Measurements from ENCODE around the gene FKBP7. TPM values are rescaled to one million over a fixed set of nuclear protein-coding genes. Genes with fewer than 3 reads are reported as not detected.
"Not testable (repeated sequence)": the region's sequence is repeated elsewhere in the genome, so short reads cannot be mapped to it uniquely, and the experiment has no call there.

The FKBP7 gene
- total RNA-seq, 1 donor from 2014 or later, result 16.1 TPM

GRCh38 chr2:178449700-178450523 is 28.5 kb downstream of the FKBP7 start:
- DNase-seq (ENCODE audit: low read depth in 2 of 2), result peak; percentile 7 to 22

- DNase-seq (ENCODE audit: low read depth in 2 of 2), result peak in 1 of 2 donors; percentile 15
Observed at GRCh38 chr2:178448968-178449661, 29.3 kb downstream of the FKBP7 start.

GRCh38 chr2:178441426-178441825 is 37.0 kb downstream of the FKBP7 start:
- DNase-seq (ENCODE audit: low read depth in 2 of 2), result no peak

- no peak for DNase-seq (ENCODE audit: low read depth in 2 of 2)
Observed at GRCh38 chr2:178436662-178437061, 41.7 kb downstream of the FKBP7 start.

- no peak for DNase-seq (ENCODE audit: low read depth in 2 of 2)
Observed at GRCh38 chr2:178429336-178429735, 49.1 kb downstream of the FKBP7 start.

GRCh38 chr2:178428396-178428806 is 50.0 kb downstream of the FKBP7 start:
- DNase-seq (ENCODE audit: low read depth in 2 of 2), result no peak

GRCh38 chr2:178427458-178427857 is 50.9 kb downstream of the FKBP7 start:
- DNase-seq (ENCODE audit: low read depth in 2 of 2), result no peak

- peak in 1 of 2 donors; percentile 54 for DNase-seq (ENCODE audit: low read depth in 2 of 2)
Observed at GRCh38 chr2:178426388-178426787, 52.0 kb downstream of the FKBP7 start.

GRCh38 chr2:178425255-178425827 is 53.1 kb downstream of the FKBP7 start:
- DNase-seq (ENCODE audit: low read depth in 2 of 2), result no peak

GRCh38 chr2:178423746-178424145 is 54.7 kb downstream of the FKBP7 start:
- DNase-seq (ENCODE audit: low read depth in 2 of 2), result not testable (repeated sequence)

GRCh38 chr2:178422097-178422496 is 56.3 kb downstream of the FKBP7 start:
- DNase-seq (ENCODE audit: low read depth in 2 of 2), result no peak

GRCh38 chr2:178420463-178420999 is 57.9 kb downstream of the FKBP7 start:
- DNase-seq (ENCODE audit: low read depth in 2 of 2), result peak in 1 of 2 donors; percentile 73

GRCh38 chr2:178419123-178419522 is 59.3 kb downstream of the FKBP7 start:
- DNase-seq (ENCODE audit: low read depth in 2 of 2), result peak; percentile 67 to 76

GRCh38 chr2:178418426-178418825 is 60.0 kb downstream of the FKBP7 start:
- DNase-seq (ENCODE audit: low read depth in 2 of 2), result no peak

- no peak for DNase-seq (ENCODE audit: low read depth in 2 of 2)
Observed at GRCh38 chr2:178417916-178418315, 60.5 kb downstream of the FKBP7 start.

- no peak for DNase-seq (ENCODE audit: low read depth in 2 of 2)
Observed at GRCh38 chr2:178415979-178416378, 62.4 kb downstream of the FKBP7 start.

- peak; percentile 94 to 97 for DNase-seq (ENCODE audit: low read depth in 2 of 2)
Observed at GRCh38 chr2:178414266-178415247, 63.8 kb downstream of the FKBP7 start.
